ENCODE measurements around the gene HOXB7.

HOXB7 gene

GRCh38 chr17:48574505-48575065, 36.2 kb downstream of the HOXB7 start:
- H3K27me3 ChIP-seq (ENCODE audit: insufficient read depth, low read depth), result no peaks in the 10 kb centered on the region; the same call in 1 of the 2 replicates
- no peak for TF ChIP-seq CTCF (conservative IDR thresholded peaks at IDR 0.05; ENCODE audit: low read depth, low read length)
- no peak overlapping the region for H3K27ac ChIP-seq
- H3K79me2 ChIP-seq (ENCODE audit: insufficient read depth, low read depth), result no peaks in the 10 kb centered on the region
- no peak overlapping the region for H3K4me3 ChIP-seq (IDR thresholded peaks at IDR 0.05; ENCODE audit: insufficient read depth, low read depth, low read length)
- no peaks in the 10 kb centered on the region for H4K20me1 ChIP-seq (ENCODE audit: insufficient read depth)
- no peaks in the 10 kb centered on the region for H3K36me3 ChIP-seq (ENCODE audit: insufficient read depth)
- no peak overlapping the region for H2AFZ ChIP-seq (ENCODE audit: low read depth)
- no peak overlapping the region for H3K4me2 ChIP-seq
- peaks cover 6% of the 10 kb centered on the region for H3K4me1 ChIP-seq (ENCODE audit: low read depth, poor library complexity, severe bottlenecking)
- no peak overlapping the region for H3K9ac ChIP-seq

- no peak for TF ChIP-seq CTCF (conservative IDR thresholded peaks at IDR 0.05; ENCODE audit: low read depth, low read length)
- Histone ChIP-seq H3K9ac (no peak overlapping the region), H3K27ac (no peak overlapping the region), H2AFZ (ENCODE audit: low read depth) (no peak overlapping the region), H3K27me3 (ENCODE audit: insufficient read depth, low read depth) (no peaks in the 10 kb centered on the region), H4K20me1 (ENCODE audit: insufficient read depth) (no peaks in the 10 kb centered on the region), H3K4me2 (no peak overlapping the region), H3K36me3 (ENCODE audit: insufficient read depth) (no peaks in the 10 kb centered on the region), H3K79me2 (ENCODE audit: insufficient read depth, low read depth) (no peaks in the 10 kb centered on the region), H3K4me3 (IDR thresholded peaks at IDR 0.05; ENCODE audit: insufficient read depth, low read depth, low read length) (no peak overlapping the region), H3K4me1 (ENCODE audit: low read depth, poor library complexity, severe bottlenecking) (peaks cover 6% of the 10 kb centered on the region)
Measured at GRCh38 chr17:48571826-48572417, 38.9 kb downstream of the HOXB7 start.

- H3K9ac ChIP-seq, result no peak overlapping the region
- H3K4me1 ChIP-seq (ENCODE audit: low read depth, poor library complexity, severe bottlenecking), result peaks cover 6% of the 10 kb centered on the region
- no peak overlapping the region for H3K27ac ChIP-seq
- H3K36me3 ChIP-seq (ENCODE audit: insufficient read depth), result no peaks in the 10 kb centered on the region
- no peaks in the 10 kb centered on the region for H3K79me2 ChIP-seq (ENCODE audit: insufficient read depth, low read depth)
- TF ChIP-seq CTCF (conservative IDR thresholded peaks at IDR 0.05; ENCODE audit: low read depth, low read length), result no peak
- H3K4me2 ChIP-seq, result no peak overlapping the region
- H4K20me1 ChIP-seq (ENCODE audit: insufficient read depth), result no peaks in the 10 kb centered on the region
- H2AFZ ChIP-seq (ENCODE audit: low read depth), result no peak overlapping the region
- H3K27me3 ChIP-seq (ENCODE audit: insufficient read depth, low read depth), result no peaks in the 10 kb centered on the region
- no peak overlapping the region for H3K4me3 ChIP-seq (IDR thresholded peaks at IDR 0.05; ENCODE audit: insufficient read depth, low read depth, low read length)
Measured at GRCh38 chr17:48571024-48571818, 39.6 kb downstream of the HOXB7 start.

- Histone ChIP-seq H3K36me3 (ENCODE audit: insufficient read depth) (no peaks in the 10 kb centered on the region), H3K27me3 (ENCODE audit: insufficient read depth, low read depth) (no peaks in the 10 kb centered on the region), H3K4me3 (IDR thresholded peaks at IDR 0.05; ENCODE audit: insufficient read depth, low read depth, low read length) (no peak overlapping the region), H3K27ac (no peak overlapping the region), H3K4me2 (no peak overlapping the region), H3K79me2 (ENCODE audit: insufficient read depth, low read depth) (no peaks in the 10 kb centered on the region), H2AFZ (ENCODE audit: low read depth) (no peak overlapping the region), H4K20me1 (ENCODE audit: insufficient read depth) (no peaks in the 10 kb centered on the region), H3K4me1 (ENCODE audit: low read depth, poor library complexity, severe bottlenecking) (no peaks in the 10 kb centered on the region), H3K9ac (no peak overlapping the region)
- TF ChIP-seq CTCF (conservative IDR thresholded peaks at IDR 0.05; ENCODE audit: low read depth, low read length), result no peak
Measured at GRCh38 chr17:48570325-48571023, 40.3 kb downstream of the HOXB7 start.
